Adrenal gland (tissue), 12 donors: ENCODE data around the gene FOXO1. TPM values are rescaled to one million over a fixed set of nuclear protein-coding genes. Genes with fewer than 3 reads are reported as not detected.

Source experiments
- DNase-seq, 7 donors: peaks; one replicate each; pipeline ENCODE4 v3.0.0-alpha.2; 2019 to 2020
- H3K27ac ChIP-seq, 5 donors: fragments of 200-600 bp; sonication (generic) in 4 of 5; 1 replicate in 3 of 5; 2 replicates in 2 of 5; pipeline versions ENCODE4 v1.5.1 to v1.8.0; 2016 to 2020; ENCODE audit warnings: mild to moderate bottlenecking in 1 of 5
- H3K27me3 ChIP-seq: fragments of 200-600 bp; 2 replicates; pipeline ENCODE4 v1.8.0; 2021
- H3K36me3 ChIP-seq, 2 donors: fragments of 200-600 bp; replicated peaks in 1 of 2; 1 replicate in 1 of 2; 2 replicates in 1 of 2; pipeline versions ENCODE4 v1.5.1 to v1.8.0; 2018 to 2022
- H3K4me1 ChIP-seq, 2 donors: fragments of 200-600 bp; replicated peaks in 1 of 2; 1 replicate in 1 of 2; 2 replicates in 1 of 2; pipeline versions ENCODE4 v1.5.1 to v1.8.0; 2018 to 2021
- H3K4me3 ChIP-seq, 4 donors: fragments of 200-600 bp; sonication (generic) in 3 of 4; one replicate each; pipeline ENCODE4 v1.5.1; 2016 to 2018
- H3K9me3 ChIP-seq, 3 donors: fragments of 200-600 bp; sonication (generic) in 1 of 3; replicated peaks in 1 of 3; 1 replicate in 2 of 3; 2 replicates in 1 of 3; pipeline versions ENCODE4 v1.5.1 to v1.8.0; 2016 to 2021
- CTCF ChIP-seq, 6 experiments: fragments of 450-650 bp in 4 of 6; fragments of 200-600 bp in 2 of 6; sonication (generic) in 1 of 6; IDR thresholded peaks; 1 replicate in 5 of 6; 2 replicates in 1 of 6; pipeline versions ENCODE4 v1.5.1 to v1.8.0; 2016 to 2021; ENCODE audit warnings: antibody characterized with exemption in 6 of 6, mild to moderate bottlenecking in 2 of 6, moderate library complexity in 1 of 6
- POLR2A ChIP-seq, 2 donors: fragments of 450-650 bp; IDR thresholded peaks; one replicate each; pipeline ENCODE4 v1.6.1; 2017; ENCODE audit warnings: antibody characterized with exemption in 2 of 2, mild to moderate bottlenecking in 2 of 2, moderate library complexity in 1 of 2
- WGBS, 4 donors: extraction: QIAGEN DNeasy Blood & Tissue Kit in 2 of 4; methylation state at CpG; one replicate each; pipeline versions ENCODE4 v1.1.5 to v1.1.7; 2013 to 2017; 5-methylcytosine and 5-hydroxymethylcytosine counted together
- intact Hi-C, 2 donors: fragments of 100-400 bp; cut with DNase I; formaldehyde crosslinking; loops; one replicate each; pipeline versions ENCODE4 v1.14.1 to v1.15.0; 2022 to 2023
- polyA plus RNA-seq, 3 donors: library from polyadenylated mRNA; stranded (reverse); fragments of 200-250 nt in 2 of 3; fragments of 350-450 nt in 1 of 3; fragmentation: Illumina TruSeq in 1 of 3; extraction: RNeasy Lipid Tissue Mini Kit (QIAGEN cat#74804) in 1 of 3; gene quantifications; one replicate each; pipeline ENCODE4 v1.2.3, GENCODE V29; 2013 to 2014
- total RNA-seq, 9 donors: library from RNA; depleted of rRNA in 4 of 9; stranded (reverse); fragments of >200 nt in 4 of 9; fragments of 120-200 nt in 1 of 9; fragmentation: NEBNext Ultra II Directional in 1 of 9; extraction: Animal tissue kit (Norgen Biotek cat#: 25700) in 1 of 9; gene quantifications; one replicate each; pipeline versions ENCODE4 v1.1.0 to v1.2.4, GENCODE V29; 2013 to 2023
- donor health status: healthy with polysubstance abuse.
- donor health status: Bipolar disorder and iron deficiency.
- donor health status: DM: yes; HTN: yes; CAD: no.
- donor health status: DM: no; HTN: no; CAD: no.
- donor health status: DM: no; HTN: no; CAD: no.
- donor health status: DM: yes; HTN: yes; CAD: no.

FOXO1 gene
- total and polyA plus RNA-seq, 12 donors = 4.3 to 35.4 (median 21.5) TPM

DNA sequence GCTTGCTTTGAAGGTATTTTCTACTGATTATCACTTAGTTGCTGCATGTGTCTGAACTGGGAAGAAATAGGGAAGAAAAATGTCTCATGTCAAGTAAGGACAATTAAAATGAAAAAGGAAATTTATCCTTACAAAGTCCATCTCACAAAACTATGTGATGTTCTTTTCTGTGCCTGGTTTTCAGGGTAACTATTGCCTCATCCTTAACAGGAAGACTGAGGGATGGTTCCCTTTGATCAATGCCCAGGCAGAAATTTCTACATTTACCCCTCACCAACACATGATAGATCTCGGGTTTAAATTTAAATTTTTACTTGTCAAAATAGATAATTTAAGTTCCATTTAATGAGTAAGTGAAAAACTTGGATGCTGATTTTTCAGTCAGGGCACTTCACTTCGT lies 3.9 kb upstream of the FOXO1 start:
- TF ChIP-seq POLR2A (IDR thresholded peaks at IDR 0.05) (no peak), CTCF (IDR thresholded peaks at IDR 0.05) (no peak)
- Histone ChIP-seq H3K4me1 (peaks cover 0 to 9% of the 10 kb centered on the region in 2 donors), H3K27me3 (no peaks in the 10 kb centered on the region), H3K36me3 (no peaks in the 10 kb centered on the region), H3K9me3 (no peaks in the 10 kb centered on the region), H3K27ac (no peak overlapping the region), H3K4me3 (no peak overlapping the region)
- intact Hi-C loops = no loop called here
- 77 to 89% (median 80%) methylated on average over 2 of the region's 2 CpGs for WGBS, 4 donors
- DNase-seq = no peak

DNA sequence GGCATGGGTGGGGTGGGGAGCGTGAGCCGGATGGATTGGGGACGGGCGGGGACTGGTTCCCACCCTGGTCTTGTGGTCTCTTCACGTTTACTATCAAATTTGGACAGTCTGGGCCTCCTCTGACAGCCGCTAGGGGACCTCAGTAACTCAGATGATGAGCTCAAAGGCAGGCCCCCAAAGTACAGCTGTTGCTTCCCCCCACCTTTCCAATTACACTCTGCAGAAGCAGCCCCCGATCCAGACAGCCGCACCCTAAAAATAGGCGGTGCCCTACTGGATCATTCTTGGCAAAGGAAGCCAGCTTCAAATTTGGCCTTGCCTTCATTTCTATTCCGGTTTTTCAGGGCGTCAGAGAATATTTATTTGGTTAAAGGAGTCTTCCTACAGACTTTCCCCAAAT lies 1.9 kb upstream of the FOXO1 start:
- no peak overlapping the region for H3K4me3 ChIP-seq
- H3K36me3 ChIP-seq = no peaks in the 10 kb centered on the region
- intact Hi-C loops = loop anchor here in 1 of 2 donors (10.0 kb wide), 2 partner anchors 54 to 94 kb away; no protein-coding TSS in a partner anchor
- WGBS, 4 donors = 55 to 71% (median 67%) methylated on average over 11 of the region's 11 CpGs
- TF ChIP-seq CTCF (IDR thresholded peaks at IDR 0.05) (peak in 1 of 6 experiments; percentile 20), POLR2A (IDR thresholded peaks at IDR 0.05) (no peak)
- no peaks in the 10 kb centered on the region for H3K9me3 ChIP-seq
- H3K27me3 ChIP-seq = no peaks in the 10 kb centered on the region
- no peak overlapping the region for H3K27ac ChIP-seq
- peaks cover 6 to 14% of the 10 kb centered on the region in 2 donors for H3K4me1 ChIP-seq
- peak in 1 of 7 donors; percentile 20 for DNase-seq

GRCh38 chr13:40667622-40667978 lies 1.2 kb upstream of the FOXO1 start:
- Histone ChIP-seq H3K36me3 (no peaks in the 10 kb centered on the region), H3K27me3 (no peaks in the 10 kb centered on the region), H3K9me3 (no peaks in the 10 kb centered on the region), H3K4me1 (peaks cover 14 to 21% of the 10 kb centered on the region in 2 donors), H3K4me3 (peak overlapping the region in 3 of 4 donors; percentile 32 to 94 (median 59)), H3K27ac (peak overlapping the region in 4 of 5 donors; percentile 64 to 98 (median 86))
- intact Hi-C loops = loop anchor here in 1 of 2 donors (10.0 kb wide), 2 partner anchors 53 to 93 kb away; no protein-coding TSS in a partner anchor
- 11 to 38% (median 19%) methylated on average over 5 of the region's 5 CpGs for whole genome bisulfite sequencing, 4 donors
- peak in 2 of 7 donors; percentile 29 to 65 for DNase-seq
- TF ChIP-seq POLR2A (IDR thresholded peaks at IDR 0.05) = no peak

GRCh38 chr13:40666933-40667621 lies 636 bp upstream of the FOXO1 start:
- intact Hi-C loops = loop anchor here in 1 of 2 donors (10.0 kb wide), 2 partner anchors 52 to 92 kb away; no protein-coding TSS in a partner anchor
- H3K27me3 ChIP-seq = no peaks in the 10 kb centered on the region
- H3K4me1 ChIP-seq = peaks cover 19 to 27% of the 10 kb centered on the region in 2 donors
- H3K9me3 ChIP-seq = no peaks in the 10 kb centered on the region
- no peak for TF ChIP-seq POLR2A (IDR thresholded peaks at IDR 0.05)
- DNase-seq = peak; percentile 33 to 80 (median 56)
- H3K36me3 ChIP-seq = no peaks in the 10 kb centered on the region
- H3K27ac ChIP-seq = peak overlapping the region in 4 of 5 donors; percentile 64 to 98 (median 86)
- 0 to 2% (median 1%) methylated on average over 32 to 67 of the region's 67 CpGs for WGBS, 4 donors
- H3K4me3 ChIP-seq = peak overlapping the region; percentile 51 to 94 (median 76)

GRCh38 chr13:40665126-40666044 lies 1.1 kb downstream of the FOXO1 start:
- intact Hi-C loops = loop anchor here in 1 of 2 donors (10.0 kb wide), 2 partner anchors 51 to 91 kb away; no protein-coding TSS in a partner anchor
- TF ChIP-seq POLR2A (IDR thresholded peaks at IDR 0.05) (peak in 1 of 2 donors; percentile 22), CTCF (IDR thresholded peaks at IDR 0.05) (no peak)
- no peaks in the 10 kb centered on the region for H3K9me3 ChIP-seq
- peak overlapping the region; percentile 63 to 94 (median 79) for H3K4me3 ChIP-seq
- H3K36me3 ChIP-seq = no peaks in the 10 kb centered on the region
- DNase-seq = peak; percentile 50 to 73 (median 61)
- H3K27ac ChIP-seq = peak overlapping the region; percentile 83 to 98 (median 97)
- H3K4me1 ChIP-seq = peaks cover 28 to 42% of the 10 kb centered on the region in 2 donors
- H3K27me3 ChIP-seq = no peaks in the 10 kb centered on the region
- 0 to 1% (median 0%) methylated on average over 23 to 117 of the region's 117 CpGs for WGBS, 4 donors
